Stimulated activated CD8-positive, alpha-beta memory T cell treated with anti-CD3 and anti-CD28 coated beads, Interleukin-7, amount 100 ng/mL, for 48 hours (primary cell): Measurements from ENCODE around the gene MVK.

Source experiments
- DNase-seq, 2 donors: peaks; one replicate each; pipeline ENCODE4 v3.0.0-alpha.2; 2020; ENCODE audit warnings: low read depth in 1 of 2; ENCODE audit errors: extremely low read depth in 1 of 2

The MVK gene

DNA sequence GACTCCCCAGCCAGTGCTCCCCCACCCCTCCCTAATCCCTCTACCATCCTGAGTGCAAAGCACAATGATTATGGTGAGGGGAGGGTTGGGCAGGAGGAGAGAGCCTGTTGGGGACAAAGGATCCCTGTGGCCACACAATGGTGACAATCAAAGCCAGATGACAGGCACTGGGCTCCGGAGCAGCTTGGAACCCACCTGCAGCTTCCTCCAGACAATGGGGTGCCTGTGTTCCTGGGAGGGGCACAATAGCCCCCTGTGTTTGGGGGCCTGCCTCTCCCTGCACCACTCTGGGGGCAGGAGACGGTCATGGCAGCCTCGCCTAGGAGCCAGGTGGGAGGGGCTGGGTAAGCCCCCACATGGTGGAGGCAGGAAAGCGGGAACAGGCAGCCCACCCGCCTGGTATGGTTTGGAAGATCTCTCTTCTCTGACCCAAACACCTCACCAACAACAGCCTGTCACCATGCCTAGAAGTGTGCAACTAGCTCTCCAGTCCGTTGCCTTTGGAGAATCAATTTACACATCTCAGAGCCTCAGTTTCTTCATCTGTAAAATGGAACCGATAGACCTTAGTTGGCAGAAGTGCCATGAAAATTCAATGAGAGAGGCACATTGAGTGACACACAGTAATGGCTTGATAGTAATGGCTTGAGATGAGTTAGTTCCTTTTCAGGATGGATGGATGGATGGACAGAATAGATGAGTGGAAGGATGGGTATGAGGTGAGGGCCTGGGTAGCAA is 53.0 kb downstream of the MVK start:
- no peak for DNase-seq

- no peak for DNase-seq
Observed at GRCh38 chr12:109627633-109628032, 54.0 kb downstream of the MVK start.

DNA sequence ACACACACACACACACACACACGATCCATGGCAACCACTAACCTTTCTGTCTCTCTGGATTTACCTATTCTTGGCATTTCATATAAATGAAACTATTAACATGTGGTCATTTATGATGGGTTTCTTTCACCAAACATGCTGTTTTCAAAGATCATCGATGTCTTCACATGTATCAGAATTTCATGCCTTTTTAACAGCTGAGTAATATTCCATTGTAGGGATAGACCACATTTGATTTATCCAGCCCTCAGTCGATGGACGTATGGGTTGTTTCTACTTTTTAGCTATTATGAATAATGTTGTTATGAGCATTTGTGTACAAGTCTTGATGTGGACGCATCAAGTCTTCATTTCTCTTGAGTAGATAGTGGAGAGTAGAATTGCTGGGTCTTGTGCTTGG is 56.5 kb downstream of the MVK start:
- no peak for DNase-seq

DNA sequence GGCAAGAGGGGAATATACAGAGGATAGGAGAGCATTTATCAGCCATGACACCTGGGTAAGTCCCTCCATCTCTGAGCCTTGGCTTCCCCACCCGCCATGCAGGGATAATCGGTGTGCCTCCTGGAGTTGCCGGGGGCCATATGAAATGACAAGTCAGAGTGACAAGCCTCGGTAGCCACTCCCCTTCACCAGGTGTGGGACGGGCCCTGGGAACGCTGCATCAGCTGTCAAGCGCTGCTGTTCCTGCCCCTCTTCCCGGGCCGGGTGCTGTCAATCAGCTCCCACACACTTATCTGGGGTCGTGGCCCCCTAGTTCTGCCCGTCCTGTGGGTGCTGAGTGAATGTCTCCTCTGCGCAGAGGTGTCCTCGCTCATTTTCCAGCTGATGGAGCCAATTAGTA is 57.2 kb downstream of the MVK start:
- no peak for DNase-seq

DNA sequence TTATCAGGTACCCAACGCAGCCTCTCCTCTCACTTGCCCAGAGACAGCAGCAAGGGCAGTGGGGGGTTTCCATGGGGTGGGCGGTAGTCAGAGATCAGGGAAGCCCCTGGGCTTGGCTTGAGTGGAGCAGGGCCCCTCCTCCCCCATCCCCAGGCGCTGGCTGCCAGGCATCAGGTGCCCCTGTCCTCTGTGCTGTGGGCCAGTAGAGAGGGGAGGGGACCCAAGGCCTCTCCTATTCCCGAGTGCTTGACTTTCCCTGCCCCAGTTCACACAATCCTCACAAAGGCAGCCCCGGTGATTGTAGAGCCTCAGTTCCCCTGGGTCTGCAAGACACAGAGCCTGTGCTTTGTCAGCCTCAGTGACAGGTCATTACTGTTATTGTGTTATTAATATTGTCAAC is 57.7 kb downstream of the MVK start:
- DNase-seq = no peak

GRCh38 chr12:109631751-109632150 is 58.2 kb downstream of the MVK start:
- DNase-seq = no peak

GRCh38 chr12:109632342-109632741 is 58.7 kb downstream of the MVK start:
- no peak for DNase-seq

DNA sequence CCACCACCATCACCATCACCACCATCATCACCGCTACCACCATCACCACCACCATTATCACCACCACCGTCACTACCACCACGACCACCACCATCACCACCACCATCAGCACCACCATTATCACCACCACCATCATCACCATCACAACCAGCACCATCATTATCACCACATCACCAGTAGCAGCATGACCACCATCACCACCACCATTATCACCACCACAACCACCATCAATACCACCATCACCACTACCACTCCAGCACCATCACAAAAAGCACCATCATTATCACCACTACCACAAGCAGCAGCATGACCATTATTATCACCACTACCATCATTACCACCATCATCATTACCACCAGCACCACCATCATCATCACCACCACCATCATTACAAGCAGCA is 62.1 kb downstream of the MVK start:
- no peak for DNase-seq

DNA sequence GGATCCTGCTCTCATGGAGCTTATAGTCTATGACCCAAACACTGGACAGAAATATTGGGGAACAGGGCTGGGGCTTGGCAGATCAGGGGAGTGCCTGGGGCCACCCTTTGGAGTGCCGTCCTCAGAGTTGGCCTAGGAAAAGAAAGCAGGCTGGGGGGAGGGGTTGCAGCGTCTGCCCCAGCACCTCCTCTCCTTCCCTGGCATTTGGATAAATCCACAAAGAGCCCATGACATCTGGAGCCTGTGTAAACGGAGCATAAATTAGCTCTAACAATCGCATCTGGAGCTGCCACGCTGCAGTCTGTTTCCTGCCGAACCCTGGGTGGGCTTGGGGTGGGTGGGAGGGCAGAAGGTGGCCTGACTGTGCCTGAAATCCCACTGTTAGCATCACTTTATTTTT is 63.8 kb downstream of the MVK start:
- DNase-seq = no peak

- DNase-seq = no peak
Observed at GRCh38 chr12:109637996-109638395, 64.4 kb downstream of the MVK start.

GRCh38 chr12:109638735-109639134 is 65.1 kb downstream of the MVK start:
- no peak for DNase-seq

GRCh38 chr12:109639151-109639872 is 65.7 kb downstream of the MVK start:
- no peak for DNase-seq

- DNase-seq = no peak
Observed at GRCh38 chr12:109640961-109641360, 67.4 kb downstream of the MVK start.

- no peak for DNase-seq
Observed at GRCh38 chr12:109641422-109641821, 67.8 kb downstream of the MVK start.

DNA sequence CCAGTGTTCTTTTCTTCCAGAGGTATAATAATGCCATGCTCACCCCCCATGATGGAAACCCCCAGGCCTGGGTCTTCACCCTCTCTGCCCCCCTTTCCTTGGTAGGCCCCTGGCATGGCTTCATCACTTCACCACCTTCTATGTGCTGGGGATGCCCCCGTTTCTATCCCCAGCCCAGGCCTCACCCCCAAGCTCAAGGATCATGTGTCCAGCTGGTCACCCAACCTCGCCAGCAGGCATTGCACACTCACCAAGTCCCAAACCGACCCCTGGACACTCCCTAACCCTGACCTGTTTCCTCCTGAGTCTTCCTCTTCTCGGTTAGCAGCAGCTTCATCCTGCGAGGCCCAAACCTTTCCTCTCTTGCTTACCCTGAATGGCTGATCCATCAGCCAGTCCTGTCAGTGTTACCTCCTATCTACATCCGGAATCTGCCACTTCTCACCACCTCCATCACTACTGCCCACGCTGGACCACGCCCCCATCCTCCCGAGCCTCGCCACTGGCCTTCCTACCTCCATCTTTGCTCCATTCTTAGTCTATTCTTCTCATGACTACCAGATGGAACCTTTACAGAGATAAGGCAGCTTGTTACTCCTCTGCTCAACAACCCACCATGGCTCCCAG is 69.0 kb downstream of the MVK start:
- no peak for DNase-seq

- DNase-seq = no peak
Observed at GRCh38 chr12:109645194-109645593, 71.6 kb downstream of the MVK start.

DNA sequence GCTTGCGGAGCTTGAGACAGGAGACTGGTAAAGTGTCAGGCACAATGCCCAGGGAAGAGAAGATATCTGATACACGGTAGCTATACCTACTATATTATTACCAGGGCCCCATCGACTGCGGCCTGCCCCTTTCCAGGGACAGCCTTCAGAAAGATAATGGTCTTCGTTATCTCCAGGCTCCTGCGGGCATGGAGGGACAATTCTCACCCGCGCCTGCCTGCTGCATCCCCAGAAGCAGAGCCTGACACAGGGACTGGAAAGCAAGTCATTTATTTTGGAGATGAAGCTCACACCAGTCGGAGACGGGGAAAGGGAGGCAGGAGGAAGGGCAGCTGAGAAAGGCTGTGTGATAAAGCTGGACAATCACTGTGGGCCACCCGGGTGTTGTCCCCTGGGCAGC is 72.1 kb downstream of the MVK start:
- no peak for DNase-seq
